Stimulated activated CD8-positive, alpha-beta memory T cell treated with anti-CD3 and anti-CD28 coated beads, Interleukin-15, amount 100 ng/mL, for 24 hours (primary cell): ENCODE data around the gene MAN1A1.

Source experiments
- DNase-seq: peaks from one replicate; pipeline ENCODE4 v3.0.0-alpha.2; 2020; ENCODE audit warnings: low read depth

The MAN1A1 gene

GRCh38 chr6:119325559-119326265 lies 23.8 kb downstream of the MAN1A1 start:
- DNase-seq, result no peak

- DNase-seq, result no peak
Measured at GRCh38 chr6:119324718-119325117, 24.8 kb downstream of the MAN1A1 start.

GRCh38 chr6:119323931-119324330 lies 25.6 kb downstream of the MAN1A1 start:
- DNase-seq, result no peak

DNA sequence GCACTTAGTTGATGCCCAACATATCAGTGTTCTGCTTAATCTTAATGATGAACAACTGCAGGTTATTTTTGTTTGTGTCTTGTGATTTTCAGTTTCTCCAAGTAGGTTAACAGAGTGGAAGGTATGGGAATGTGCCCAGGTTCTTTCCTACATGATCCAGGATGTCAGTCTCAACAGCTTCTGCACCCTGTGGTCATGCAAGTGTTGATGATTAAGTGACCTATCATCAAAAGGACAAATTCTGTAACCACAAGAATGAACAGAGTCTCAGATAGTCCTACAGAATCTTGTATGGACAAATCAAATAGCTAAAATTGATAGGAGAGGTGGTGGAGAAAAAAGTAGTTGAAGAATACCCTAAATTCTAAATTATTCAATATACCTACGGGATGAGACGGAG lies 26.1 kb downstream of the MAN1A1 start:
- DNase-seq, result no peak

- DNase-seq, result no peak
Measured at GRCh38 chr6:119322715-119323350, 26.7 kb downstream of the MAN1A1 start.

GRCh38 chr6:119322034-119322433 lies 27.5 kb downstream of the MAN1A1 start:
- DNase-seq, result no peak

- DNase-seq, result no peak
Measured at GRCh38 chr6:119319694-119320093, 29.9 kb downstream of the MAN1A1 start.

DNA sequence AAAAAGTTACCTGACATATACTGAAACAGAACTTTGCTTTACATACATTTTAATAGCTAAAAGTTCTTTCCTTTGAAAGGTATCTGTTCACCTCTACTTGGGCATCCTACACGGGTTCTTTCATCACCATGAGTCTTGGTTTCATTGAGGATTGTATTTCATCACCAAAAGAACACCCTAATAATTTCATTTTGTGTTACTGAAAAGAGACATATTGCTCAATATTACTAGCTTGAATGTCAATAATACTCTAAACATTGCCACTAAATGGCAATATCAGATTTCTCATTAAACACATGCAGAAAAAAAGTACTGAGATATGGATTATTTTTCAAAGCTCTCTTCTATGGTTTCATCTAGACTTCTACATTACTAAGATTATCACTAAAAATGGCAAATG lies 30.8 kb downstream of the MAN1A1 start:
- DNase-seq, result no peak

GRCh38 chr6:119318176-119318575 lies 31.4 kb downstream of the MAN1A1 start:
- no peak for DNase-seq

DNA sequence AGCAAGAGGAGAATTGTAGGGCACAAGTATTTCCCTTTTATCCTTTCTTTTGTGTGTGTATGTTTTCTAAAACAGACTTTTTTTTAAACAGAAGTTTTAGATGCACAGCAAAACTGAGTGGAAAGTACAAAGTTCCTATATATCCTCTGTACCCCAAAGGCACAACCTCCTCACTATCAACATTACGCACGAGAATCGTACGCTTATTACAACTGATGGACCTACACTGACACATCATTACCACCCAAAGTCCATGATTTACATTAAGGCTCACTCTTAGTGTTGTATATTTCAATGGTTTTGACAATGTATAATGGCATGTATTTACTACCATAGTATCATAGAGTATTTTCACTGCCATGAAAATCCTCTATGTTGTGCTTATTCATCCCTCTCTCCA lies 32.6 kb downstream of the MAN1A1 start:
- no peak for DNase-seq

DNA sequence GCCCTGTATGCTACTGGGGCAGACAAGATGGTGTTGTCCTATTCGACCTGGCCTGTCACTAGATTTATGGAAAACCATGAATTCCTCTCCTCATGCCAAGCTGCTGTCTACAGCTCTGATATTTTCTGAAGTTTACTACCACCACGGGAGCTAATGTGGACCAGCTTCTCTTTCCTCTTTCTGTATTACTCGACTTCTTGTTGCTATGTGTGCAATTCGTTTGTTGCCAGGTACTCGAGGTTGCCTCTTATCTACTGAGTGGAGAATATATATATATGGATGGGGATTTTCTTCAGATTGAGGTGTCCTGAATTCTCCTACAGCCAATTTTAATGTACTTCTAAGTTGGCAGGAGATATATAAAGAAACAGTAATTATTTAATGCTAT lies 34.7 kb downstream of the MAN1A1 start:
- DNase-seq, result no peak

DNA sequence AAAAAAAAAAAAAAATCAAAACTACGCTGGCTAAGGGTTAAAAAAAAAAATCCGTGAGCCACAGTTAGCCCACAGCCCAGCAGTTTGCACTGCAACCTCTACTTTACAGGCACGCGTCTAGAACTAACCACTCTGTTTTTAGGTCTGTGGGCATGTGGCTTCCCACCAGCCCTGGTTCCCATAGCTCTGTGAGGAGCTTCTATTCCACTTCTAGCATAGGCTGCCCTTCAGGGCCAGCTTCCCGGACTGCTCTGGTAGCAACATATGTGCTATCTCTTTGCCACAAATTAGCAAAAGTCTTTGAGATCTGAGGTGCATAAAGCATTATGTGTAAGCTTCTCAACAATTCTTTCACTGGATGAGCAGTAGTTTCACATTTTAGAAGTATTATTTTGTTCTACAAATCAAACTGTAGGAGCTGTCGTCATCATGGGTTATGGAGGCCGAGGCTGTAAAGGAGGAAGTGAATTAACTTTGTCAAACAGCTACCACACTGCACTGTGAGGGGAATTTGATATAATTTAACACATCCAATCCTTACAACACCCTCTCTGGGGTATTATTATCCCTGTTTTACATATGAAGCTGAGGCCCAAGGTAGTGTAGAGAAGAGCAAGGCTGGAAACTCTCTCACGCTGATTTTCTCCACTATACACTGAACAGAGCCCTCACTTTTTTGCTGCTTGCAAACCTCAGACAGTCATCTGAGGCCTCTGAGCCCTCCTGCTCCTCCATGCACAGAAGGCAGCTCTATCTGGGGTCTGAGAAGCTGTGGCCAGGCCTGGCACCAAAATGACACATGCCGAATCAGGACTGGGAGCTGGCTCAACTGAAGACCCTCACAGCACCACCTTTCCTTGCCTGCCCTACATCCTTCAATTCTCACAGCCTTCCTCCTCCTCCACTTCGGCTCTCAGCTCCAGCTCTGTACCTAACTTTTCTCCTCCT lies 35.4 kb downstream of the MAN1A1 start:
- DNase-seq, result no peak

DNA sequence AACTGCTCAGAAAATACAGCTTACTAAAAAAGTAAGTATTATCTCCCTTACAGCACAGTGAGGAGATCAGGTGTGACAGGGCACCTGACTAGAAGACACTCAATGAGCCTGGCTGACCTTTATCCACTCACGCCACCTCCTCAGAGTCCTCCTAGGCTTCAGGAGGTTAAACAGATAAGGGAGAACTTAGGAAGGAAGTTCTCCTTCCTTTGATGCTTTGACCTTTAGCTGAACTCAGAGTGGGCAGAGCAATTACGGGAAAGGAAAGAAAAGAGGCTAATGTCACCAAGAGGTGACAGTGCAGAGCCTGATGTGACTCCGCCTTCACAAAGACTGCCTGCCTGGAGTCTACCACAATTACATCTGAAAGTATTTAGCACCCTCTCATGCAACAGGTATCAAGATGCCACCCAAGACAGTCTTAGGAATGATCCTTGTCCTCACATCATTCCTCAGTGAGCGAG lies 36.7 kb downstream of the MAN1A1 start:
- no peak for DNase-seq

DNA sequence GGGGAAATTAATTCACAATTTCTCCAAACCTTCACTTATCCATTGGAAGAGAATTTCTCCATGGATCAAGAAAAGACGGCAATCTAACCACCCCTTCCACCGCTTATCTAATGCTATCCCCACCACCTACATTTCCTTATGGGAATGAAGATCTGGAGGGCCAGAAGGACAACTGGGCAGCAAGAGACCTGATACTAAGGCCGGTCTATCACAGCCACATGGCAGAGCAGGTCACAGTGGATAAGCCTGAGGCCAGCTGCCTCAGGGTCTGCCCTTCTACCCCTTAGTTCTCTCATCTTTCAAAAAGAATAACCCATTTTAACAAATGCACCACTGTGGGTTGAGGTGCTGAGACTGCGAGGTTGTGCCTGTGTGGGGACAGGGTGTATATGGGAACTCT lies 37.1 kb downstream of the MAN1A1 start:
- DNase-seq, result no peak

GRCh38 chr6:119311514-119312142 lies 37.9 kb downstream of the MAN1A1 start:
- DNase-seq, result no peak

DNA sequence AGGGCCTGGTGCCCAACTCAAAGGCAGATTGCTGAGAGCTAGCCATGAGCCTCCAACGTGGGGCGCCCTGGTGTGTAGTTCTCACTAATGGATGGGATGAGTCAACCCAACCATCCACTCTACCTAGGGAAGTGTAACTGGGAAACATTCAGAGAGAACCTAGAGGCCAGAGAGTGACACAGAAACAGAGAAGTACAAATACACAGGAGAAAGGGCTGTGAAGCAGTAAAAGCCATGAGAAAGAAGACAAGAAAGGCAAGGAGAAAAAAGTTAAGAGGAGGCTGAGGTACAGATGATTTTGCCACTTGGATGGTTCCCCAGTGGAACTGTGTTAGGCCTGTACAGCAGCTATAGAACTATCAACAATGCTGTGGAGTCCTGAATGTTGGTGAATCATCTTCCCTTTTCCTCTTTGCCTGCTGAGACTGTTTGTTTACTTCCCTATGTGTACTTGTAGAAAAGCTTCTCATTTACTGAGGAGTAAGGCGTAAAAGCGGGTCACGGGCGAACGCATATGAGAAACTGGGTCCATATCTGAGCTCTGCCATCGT lies 39.0 kb downstream of the MAN1A1 start:
- DNase-seq, result no peak

GRCh38 chr6:119308991-119309657 lies 40.4 kb downstream of the MAN1A1 start:
- DNase-seq, result no peak

GRCh38 chr6:119308048-119308570 lies 41.5 kb downstream of the MAN1A1 start:
- DNase-seq, result no peak

- no peak for DNase-seq
Measured at GRCh38 chr6:119307056-119307455, 42.5 kb downstream of the MAN1A1 start.

DNA sequence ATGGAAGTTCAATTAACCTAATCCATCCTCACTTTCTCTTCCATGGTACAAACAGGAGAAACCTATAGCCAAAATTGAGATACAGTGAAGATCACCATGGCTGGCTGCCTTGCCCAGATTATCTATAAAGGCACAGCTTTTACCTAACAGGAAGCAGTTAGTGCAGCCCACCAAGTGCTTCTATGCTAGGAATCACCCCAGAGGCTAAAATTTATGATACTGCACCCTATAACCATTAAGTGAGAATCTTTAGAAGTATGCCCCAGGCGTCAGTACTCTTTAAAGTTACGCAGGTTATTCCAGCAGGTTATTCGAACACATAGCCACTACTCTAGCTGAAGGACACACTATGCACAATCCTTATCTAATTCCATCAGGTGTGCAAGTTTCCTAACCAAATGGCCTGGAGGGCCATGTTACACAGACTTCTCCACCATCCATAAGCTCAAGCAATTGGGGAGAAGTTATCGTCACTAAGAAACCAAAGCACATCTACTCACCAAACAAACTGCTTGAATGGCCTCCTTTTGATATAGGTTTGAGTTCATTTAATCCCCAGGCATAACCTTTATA lies 43.1 kb downstream of the MAN1A1 start:
- DNase-seq, result no peak
